ENCODE data around the gene PDCD1. TPM values are rescaled to one million over a fixed set of nuclear protein-coding genes. Genes with fewer than 3 reads are reported as not detected.
"Not testable (repeated sequence)": the region's sequence is repeated elsewhere in the genome, so short reads cannot be mapped to it uniquely, and the experiment has no call there.

Gene PDCD1
- total and polyA plus RNA-seq, 7 experiments from 2014 or later: 0.24 to 9.4 (median 0.85) TPM; not detected in 2

DNA sequence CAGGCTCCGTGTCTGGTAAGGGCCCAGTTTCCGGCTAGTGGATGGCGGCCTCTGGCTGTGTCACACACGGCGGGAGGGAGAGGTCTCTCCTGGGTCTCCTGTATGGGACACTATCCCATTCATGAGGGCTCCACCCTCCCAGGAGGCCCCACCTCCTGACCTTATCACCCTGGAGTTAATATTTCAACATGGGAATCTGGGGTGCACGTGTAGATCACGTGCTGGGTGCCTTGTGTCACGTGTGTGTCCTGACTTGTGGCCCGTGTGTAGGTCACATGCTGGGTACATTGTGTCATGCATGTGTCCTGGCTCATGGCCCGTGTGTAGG is 39.8 kb downstream of the PDCD1 start:
- POLR2A ChIA-PET: no interaction called here
- H3K4me3 ChIP-seq (ENCODE audit: low read length): no peak overlapping the region
- peaks cover 0 to 18% (median 6%) of the 10 kb centered on the region in 5 donors for H3K27me3 Mint-ChIP-seq
- H3K4me1 ChIP-seq (ENCODE audit: control insufficient read depth in 2 of 2, insufficient read depth in 2 of 2, low read length in 2 of 2): peaks cover 6 to 7% of the 10 kb centered on the region in 2 donors
- intact Hi-C loops (cut with micrococcal nuclease): no loop called here
- H3K27me3 ChIP-seq (ENCODE audit: control insufficient read depth in 2 of 2, insufficient read depth in 2 of 2, low read length in 2 of 2): no peaks in the 10 kb centered on the region
- no peak overlapping the region for H3K4me3 Mint-ChIP-seq
- H3K36me3 Mint-ChIP-seq: peaks cover 0 to 7% (median 0%) of the 10 kb centered on the region in 5 donors
- peak; percentile 16 for ATAC-seq
- no peaks in the 10 kb centered on the region for H3K9me3 ChIP-seq (ENCODE audit: control insufficient read depth in 2 of 3, low read length in 3 of 3)
- no peak overlapping the region for H3K27ac ChIP-seq (ENCODE audit: low read depth, low read length)
- no peak for DNase-seq
- H3K4me1 Mint-ChIP-seq: peaks cover 10 to 27% (median 15%) of the 10 kb centered on the region in 7 donors
- CTCF ChIA-PET: no interaction called here
- no peaks in the 10 kb centered on the region for H3K36me3 ChIP-seq (ENCODE audit: control insufficient read depth in 2 of 3, insufficient read depth in 3 of 3, low read length in 3 of 3)
- H3K9me3 Mint-ChIP-seq: peaks cover 0 to 17% (median 0%) of the 10 kb centered on the region in 11 donors
- no peak overlapping the region for H3K27ac Mint-ChIP-seq

DNA sequence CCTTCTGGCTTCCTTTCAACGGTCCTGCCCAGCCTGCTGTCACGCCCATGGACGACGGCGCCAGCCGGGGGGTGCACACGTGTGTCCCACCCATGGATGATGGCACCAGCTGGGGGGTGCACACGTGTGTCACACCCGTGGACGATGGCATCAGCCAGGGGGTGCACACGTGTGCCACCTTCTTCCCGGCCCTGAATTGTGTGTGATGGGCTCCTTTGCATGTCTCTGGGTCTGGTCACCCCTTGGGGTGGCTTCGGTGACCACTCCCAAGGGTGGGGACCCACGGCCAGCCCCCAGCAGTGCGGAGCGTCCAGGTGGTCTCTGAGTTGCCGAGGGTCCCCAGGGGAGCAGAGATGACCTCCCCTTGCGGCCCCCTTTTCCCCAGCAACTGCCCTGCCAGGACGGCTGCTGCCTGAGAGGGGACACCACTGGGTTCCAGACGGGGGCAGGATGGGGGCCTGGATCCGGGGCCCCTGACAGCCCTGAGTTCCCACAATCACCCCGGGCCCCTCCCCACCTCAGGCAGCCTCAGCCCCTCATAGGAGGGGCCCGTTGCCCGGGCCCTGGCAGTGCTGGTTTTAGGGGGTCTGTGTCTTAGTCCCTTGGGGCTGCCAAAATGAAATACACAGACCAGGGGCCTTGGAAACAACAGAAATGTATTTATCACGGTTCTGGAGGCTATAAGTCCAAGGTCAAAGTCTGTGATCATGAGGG is 40.3 kb downstream of the PDCD1 start:
- H3K4me3 ChIP-seq (ENCODE audit: low read length): no peak overlapping the region
- no peaks in the 10 kb centered on the region for H3K9me3 ChIP-seq (ENCODE audit: control insufficient read depth in 2 of 3, low read length in 3 of 3)
- no peak for ATAC-seq
- H3K27ac Mint-ChIP-seq: no peak overlapping the region
- H3K27me3 Mint-ChIP-seq: peaks cover 0 to 14% (median 6%) of the 10 kb centered on the region in 5 donors
- peaks cover 0 to 4% (median 0%) of the 10 kb centered on the region in 5 donors for H3K36me3 Mint-ChIP-seq
- peaks cover 7 to 10% of the 10 kb centered on the region in 2 donors for H3K4me1 ChIP-seq (ENCODE audit: control insufficient read depth in 2 of 2, insufficient read depth in 2 of 2, low read length in 2 of 2)
- ChIA-PET POLR2A (no interaction called here), CTCF (no interaction called here)
- H3K4me3 Mint-ChIP-seq: no peak overlapping the region
- H3K9me3 Mint-ChIP-seq: peaks cover 0 to 13% (median 0%) of the 10 kb centered on the region in 11 donors
- intact Hi-C loops (cut with micrococcal nuclease): no loop called here
- H3K36me3 ChIP-seq (ENCODE audit: control insufficient read depth in 2 of 3, insufficient read depth in 3 of 3, low read length in 3 of 3): no peaks in the 10 kb centered on the region
- no peak overlapping the region for H3K27ac ChIP-seq (ENCODE audit: low read depth, low read length)
- H3K27me3 ChIP-seq (ENCODE audit: control insufficient read depth in 2 of 2, insufficient read depth in 2 of 2, low read length in 2 of 2): no peaks in the 10 kb centered on the region
- no peak for DNase-seq
- H3K4me1 Mint-ChIP-seq: peaks cover 10 to 24% (median 13%) of the 10 kb centered on the region in 7 donors

DNA sequence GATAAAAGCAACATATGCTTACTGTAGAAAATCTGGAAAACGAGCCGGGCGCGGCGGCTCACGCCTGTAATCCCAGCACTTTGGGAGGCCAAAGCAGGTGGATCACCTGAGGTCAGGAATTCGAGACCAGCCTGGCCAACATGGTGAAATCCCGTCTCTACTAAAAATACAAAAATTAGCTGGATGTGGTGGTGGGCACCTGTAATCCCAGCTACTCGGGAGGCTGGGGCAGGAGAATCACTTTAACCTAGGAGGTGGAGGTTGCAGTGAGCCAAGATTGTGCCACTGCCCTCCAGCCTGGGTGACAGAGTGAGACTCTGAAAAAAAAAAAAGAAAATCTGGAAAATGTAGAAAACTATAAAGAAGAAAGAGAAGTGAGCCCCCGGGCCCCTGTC is 40.9 kb downstream of the PDCD1 start:
- CTCF ChIA-PET; ATAC-seq; POLR2A ChIA-PET; H3K27me3 ChIP-seq (ENCODE audit: control insufficient read depth in 2 of 2, insufficient read depth in 2 of 2, low read length in 2 of 2); H3K9me3 ChIP-seq (ENCODE audit: control insufficient read depth in 2 of 3, low read length in 3 of 3); intact Hi-C loops (cut with micrococcal nuclease); H3K27ac Mint-ChIP-seq; DNase-seq; H3K27me3 Mint-ChIP-seq; H3K27ac ChIP-seq (ENCODE audit: low read depth, low read length); H3K4me3 ChIP-seq (ENCODE audit: low read length); H3K9me3 Mint-ChIP-seq; H3K36me3 Mint-ChIP-seq; H3K36me3 ChIP-seq (ENCODE audit: control insufficient read depth in 2 of 3, insufficient read depth in 3 of 3, low read length in 3 of 3): not testable (repeated sequence)
- H3K4me1 ChIP-seq (ENCODE audit: control insufficient read depth in 2 of 2, insufficient read depth in 2 of 2, low read length in 2 of 2): peaks cover 7 to 12% of the 10 kb centered on the region in 2 donors
- H3K4me3 Mint-ChIP-seq: peak overlapping the region in 1 of 10 donors; percentile 65
- H3K4me1 Mint-ChIP-seq: peaks cover 8 to 23% (median 11%) of the 10 kb centered on the region in 7 donors

DNA sequence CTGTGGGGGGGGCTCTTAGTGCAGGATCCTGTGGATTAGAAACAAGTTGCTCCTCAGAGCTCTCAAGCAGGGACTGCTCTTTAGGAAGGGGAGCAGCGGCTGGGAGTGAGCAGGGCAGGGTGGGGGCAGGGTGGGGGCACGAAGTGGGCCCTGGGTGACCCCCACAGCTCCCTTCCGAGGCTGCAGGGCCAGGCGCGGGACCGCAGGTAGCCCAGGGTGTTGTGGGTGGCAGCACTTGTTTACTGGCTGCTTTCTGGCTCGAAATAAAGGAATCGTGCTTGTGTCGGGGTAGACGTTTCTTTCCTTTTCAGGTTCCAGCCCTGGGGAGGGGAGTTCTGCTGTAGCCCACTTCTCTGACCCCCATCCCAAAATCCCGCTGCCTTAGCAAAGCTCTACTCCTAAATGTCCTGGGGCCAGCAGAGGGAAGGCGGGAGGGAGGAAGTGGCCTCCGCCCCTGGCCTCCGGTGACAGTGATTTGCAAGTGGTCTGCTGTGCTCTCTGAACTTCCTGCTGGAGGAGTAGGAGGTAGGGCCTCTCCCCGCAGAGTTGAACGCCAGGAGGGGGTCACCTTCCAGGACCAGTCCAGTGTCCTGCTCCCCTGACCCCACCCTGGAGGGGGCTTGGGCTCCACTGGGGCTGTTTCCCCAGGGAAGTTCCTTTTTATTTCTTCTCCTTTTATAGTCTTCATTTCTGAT is 41.4 kb downstream of the PDCD1 start:
- ATAC-seq (peak; percentile 9), DNase-seq (peak in 1 of 9 donors; percentile 22)
- Mint-ChIP-seq H3K27ac (no peak overlapping the region), H3K4me1 (peaks cover 4 to 18% (median 6%) of the 10 kb centered on the region in 7 donors), H3K36me3 (no peaks in the 10 kb centered on the region), H3K27me3 (peaks cover 0 to 5% (median 0%) of the 10 kb centered on the region in 5 donors), H3K4me3 (peak overlapping the region in 3 of 10 donors; percentile 10 to 65 (median 28)), H3K9me3 (peaks cover 0 to 5% (median 0%) of the 10 kb centered on the region in 11 donors)
- Histone ChIP-seq H3K9me3 (ENCODE audit: control insufficient read depth in 2 of 3, low read length in 3 of 3) (no peaks in the 10 kb centered on the region), H3K36me3 (ENCODE audit: control insufficient read depth in 2 of 3, insufficient read depth in 3 of 3, low read length in 3 of 3) (no peaks in the 10 kb centered on the region), H3K27ac (ENCODE audit: low read depth, low read length) (no peak overlapping the region), H3K4me3 (ENCODE audit: low read length) (no peak overlapping the region), H3K4me1 (ENCODE audit: control insufficient read depth in 2 of 2, insufficient read depth in 2 of 2, low read length in 2 of 2) (peaks cover 7 to 12% of the 10 kb centered on the region in 2 donors), H3K27me3 (ENCODE audit: control insufficient read depth in 2 of 2, insufficient read depth in 2 of 2, low read length in 2 of 2) (no peaks in the 10 kb centered on the region)
- ChIA-PET CTCF (no interaction called here), POLR2A (no interaction called here)
- intact Hi-C loops (cut with micrococcal nuclease): no loop called here

DNA sequence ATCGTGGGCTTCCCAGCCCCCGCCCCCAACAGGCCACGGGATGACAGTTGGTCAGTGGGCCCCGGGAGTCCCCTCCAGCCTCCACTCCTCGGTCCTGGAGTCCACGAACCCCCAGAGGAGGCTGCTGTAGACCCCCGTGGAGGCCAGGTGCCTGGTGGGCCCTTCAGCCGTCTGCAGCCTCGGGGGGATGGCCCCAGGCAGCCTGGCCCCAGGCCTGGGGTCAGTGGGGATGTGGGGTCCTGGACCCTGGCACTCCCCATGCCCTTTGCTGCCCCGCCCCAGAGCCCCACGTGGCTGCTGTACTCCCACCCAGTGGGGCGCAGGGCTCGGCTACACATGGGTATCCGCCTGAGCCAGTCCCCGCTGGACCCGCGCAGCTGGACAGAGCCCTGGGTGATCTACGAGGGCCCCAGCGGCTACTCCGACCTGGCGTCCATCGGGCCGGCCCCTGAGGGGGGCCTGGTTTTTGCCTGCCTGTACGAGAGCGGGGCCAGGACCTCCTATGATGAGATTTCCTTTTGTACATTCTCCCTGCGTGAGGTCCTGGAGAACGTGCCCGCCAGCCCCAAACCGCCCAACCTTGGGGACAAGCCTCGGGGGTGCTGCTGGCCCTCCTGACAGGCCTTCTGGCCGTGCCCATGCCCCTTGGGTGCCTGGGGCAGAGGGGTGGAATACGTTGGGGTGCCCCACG is 42.1 kb downstream of the PDCD1 start:
- ATAC-seq (no peak), DNase-seq (peak in 1 of 9 donors; percentile 20)
- H3K9me3 Mint-ChIP-seq: peaks cover 0 to 5% (median 0%) of the 10 kb centered on the region in 11 donors
- Histone ChIP-seq H3K9me3 (ENCODE audit: control insufficient read depth in 2 of 3, low read length in 3 of 3) (no peaks in the 10 kb centered on the region), H3K27me3 (ENCODE audit: control insufficient read depth in 2 of 2, insufficient read depth in 2 of 2, low read length in 2 of 2) (no peaks in the 10 kb centered on the region), H3K27ac (ENCODE audit: low read depth, low read length) (no peak overlapping the region), H3K36me3 (ENCODE audit: control insufficient read depth in 2 of 3, insufficient read depth in 3 of 3, low read length in 3 of 3) (no peaks in the 10 kb centered on the region), H3K4me1 (ENCODE audit: control insufficient read depth in 2 of 2, insufficient read depth in 2 of 2, low read length in 2 of 2) (peaks cover 7 to 12% of the 10 kb centered on the region in 2 donors), H3K4me3 (ENCODE audit: low read length) (no peak overlapping the region)
- ChIA-PET POLR2A (no interaction called here), CTCF (no interaction called here)
- H3K4me3 Mint-ChIP-seq: no peak overlapping the region
- intact Hi-C loops (cut with micrococcal nuclease): no loop called here
- H3K27ac Mint-ChIP-seq: no peak overlapping the region
- peaks cover 0 to 5% (median 0%) of the 10 kb centered on the region in 5 donors for H3K27me3 Mint-ChIP-seq
- H3K4me1 Mint-ChIP-seq: peaks cover 4 to 16% (median 4%) of the 10 kb centered on the region in 7 donors
- no peaks in the 10 kb centered on the region for H3K36me3 Mint-ChIP-seq

DNA sequence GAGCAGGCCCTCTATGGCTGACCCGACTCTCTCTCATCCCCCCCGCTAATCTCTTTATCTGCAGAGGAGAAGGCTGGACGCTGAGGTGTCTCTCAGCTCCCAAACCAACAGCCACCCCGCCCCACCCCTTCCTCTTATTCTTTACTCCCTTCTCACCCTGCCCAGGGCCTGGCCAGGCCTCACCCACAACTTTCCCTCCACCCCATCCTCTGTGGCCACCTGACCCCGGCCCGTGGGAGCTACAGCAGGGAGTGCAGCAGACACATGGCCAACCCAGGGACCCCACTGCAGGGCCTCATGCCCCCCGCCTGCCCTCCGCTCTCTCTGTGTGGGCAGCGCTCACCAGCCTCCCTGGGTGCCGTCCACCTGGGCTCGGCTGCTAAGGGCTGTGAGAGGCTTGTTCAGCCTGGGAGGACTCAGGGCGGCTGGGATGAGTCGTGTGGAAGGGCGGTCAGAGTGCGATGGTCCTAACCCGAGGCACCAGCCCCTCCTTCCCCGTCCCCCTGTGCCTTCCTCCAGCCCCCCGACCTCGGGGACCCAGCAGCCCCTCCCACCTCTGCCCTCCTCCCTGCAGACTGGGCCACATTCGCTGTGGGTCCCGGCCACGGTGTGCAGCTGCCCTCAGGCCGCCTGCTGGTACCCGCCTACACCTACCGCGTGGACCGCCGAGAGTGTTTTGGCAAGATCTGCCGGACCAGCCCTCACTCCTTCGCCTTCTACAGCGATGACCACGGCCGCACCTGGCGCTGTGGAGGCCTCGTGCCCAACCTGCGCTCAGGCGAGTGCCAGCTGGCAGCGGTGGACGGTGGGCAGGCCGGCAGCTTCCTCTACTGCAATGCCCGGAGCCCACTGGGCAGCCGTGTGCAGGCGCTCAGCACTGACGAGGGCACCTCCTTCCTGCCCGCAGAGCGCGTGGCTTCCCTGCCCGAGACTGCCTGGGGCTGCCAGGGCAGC is 42.9 kb downstream of the PDCD1 start:
- Mint-ChIP-seq H3K4me1 (peaks cover 0 to 11% (median 4%) of the 10 kb centered on the region in 7 donors), H3K9me3 (peaks cover 0 to 5% (median 0%) of the 10 kb centered on the region in 11 donors), H3K27me3 (peaks cover 0 to 5% (median 0%) of the 10 kb centered on the region in 5 donors), H3K4me3 (no peak overlapping the region), H3K36me3 (no peaks in the 10 kb centered on the region), H3K27ac (peak overlapping the region in 1 of 9 donors; percentile 52)
- DNase-seq (peak in 1 of 9 donors; percentile 16), ATAC-seq (no peak)
- Histone ChIP-seq H3K4me1 (ENCODE audit: control insufficient read depth in 2 of 2, insufficient read depth in 2 of 2, low read length in 2 of 2) (peaks cover 0 to 12% of the 10 kb centered on the region in 2 donors), H3K4me3 (ENCODE audit: low read length) (no peak overlapping the region), H3K27me3 (ENCODE audit: control insufficient read depth in 2 of 2, insufficient read depth in 2 of 2, low read length in 2 of 2) (no peaks in the 10 kb centered on the region), H3K9me3 (ENCODE audit: control insufficient read depth in 2 of 3, low read length in 3 of 3) (no peaks in the 10 kb centered on the region), H3K36me3 (ENCODE audit: control insufficient read depth in 2 of 3, insufficient read depth in 3 of 3, low read length in 3 of 3) (no peaks in the 10 kb centered on the region), H3K27ac (ENCODE audit: low read depth, low read length) (no peak overlapping the region)
- CTCF ChIA-PET: no interaction called here
- POLR2A ChIA-PET: no interaction called here
- intact Hi-C loops (cut with micrococcal nuclease): no loop called here

All from naive thymus-derived CD4-positive, alpha-beta T cell (primary cell).